Measurements from ENCODE around the gene HS3ST1.

Gene HS3ST1

GRCh38 chr4:11428231-11428898 lies at the start of gene HS3ST1:
TSS of gene HS3ST1 (minus strand) at chr4:11428894. CDS start at chr4:11400005, 28,889 bp downstream.
- DNase-seq (ENCODE audit: low read depth) = no peak

GRCh38 chr4:11475871-11476270 lies 47.2 kb upstream of the HS3ST1 start:
- no peak for DNase-seq (ENCODE audit: low read depth)

GRCh38 chr4:11474146-11474545 lies 45.5 kb upstream of the HS3ST1 start:
- no peak for DNase-seq (ENCODE audit: low read depth)

- no peak for DNase-seq (ENCODE audit: low read depth)
These were observed 43.8 kb upstream of the HS3ST1 start for GRCh38 chr4:11472535-11472934.

GRCh38 chr4:11471618-11472017 lies 42.9 kb upstream of the HS3ST1 start:
- DNase-seq (ENCODE audit: low read depth) = no peak

- no peak for DNase-seq (ENCODE audit: low read depth)
These were observed 42.4 kb upstream of the HS3ST1 start for GRCh38 chr4:11471046-11471441.

- DNase-seq (ENCODE audit: low read depth) = no peak
These were observed 41.8 kb upstream of the HS3ST1 start for GRCh38 chr4:11470438-11471045.

- DNase-seq (ENCODE audit: low read depth) = no peak
These were observed 41.1 kb upstream of the HS3ST1 start for GRCh38 chr4:11469650-11470437.

- DNase-seq (ENCODE audit: low read depth) = no peak
These were observed 40.2 kb upstream of the HS3ST1 start for GRCh38 chr4:11468901-11469300.

GRCh38 chr4:11467931-11468330 lies 39.2 kb upstream of the HS3ST1 start:
- no peak for DNase-seq (ENCODE audit: low read depth)

GRCh38 chr4:11463707-11464106 lies 35.0 kb upstream of the HS3ST1 start:
- DNase-seq (ENCODE audit: low read depth) = no peak

- DNase-seq (ENCODE audit: low read depth) = no peak
These were observed 27.7 kb upstream of the HS3ST1 start for GRCh38 chr4:11456401-11456800.

- DNase-seq (ENCODE audit: low read depth) = no peak
These were observed 26.6 kb upstream of the HS3ST1 start for GRCh38 chr4:11455201-11455835.

- no peak for DNase-seq (ENCODE audit: low read depth)
These were observed 23.0 kb upstream of the HS3ST1 start for GRCh38 chr4:11451716-11452115.

- no peak for DNase-seq (ENCODE audit: low read depth)
These were observed 17.6 kb upstream of the HS3ST1 start for GRCh38 chr4:11446155-11446811.

GRCh38 chr4:11441194-11441556 lies 12.5 kb upstream of the HS3ST1 start:
- DNase-seq (ENCODE audit: low read depth) = no peak

GRCh38 chr4:11440481-11441193 lies 11.9 kb upstream of the HS3ST1 start:
- no peak for DNase-seq (ENCODE audit: low read depth)

GRCh38 chr4:11439836-11440235 lies 11.1 kb upstream of the HS3ST1 start:
- DNase-seq (ENCODE audit: low read depth) = no peak

GRCh38 chr4:11438647-11439046 lies 10.0 kb upstream of the HS3ST1 start:
- no peak for DNase-seq (ENCODE audit: low read depth)

GRCh38 chr4:11436673-11437072 lies 8.0 kb upstream of the HS3ST1 start:
- no peak for DNase-seq (ENCODE audit: low read depth)

GRCh38 chr4:11436084-11436483 lies 7.4 kb upstream of the HS3ST1 start:
- no peak for DNase-seq (ENCODE audit: low read depth)

GRCh38 chr4:11435557-11435956 lies 6.9 kb upstream of the HS3ST1 start:
- no peak for DNase-seq (ENCODE audit: low read depth)

Data from HS-27A (cell line).